HG03066 (cell line): ENCODE results near the gene BEX4.
"Not testable (repeated sequence)": the region's sequence is repeated elsewhere in the genome, so short reads cannot be mapped to it uniquely, and the experiment has no call there.

Experiments used
- ATAC-seq: cut with Tn5 transposase; IDR thresholded peaks from one replicate; pipeline ENCODE4 v1.9.1; 2021; ENCODE audit warnings: low read depth; ENCODE audit not compliant: unreplicated experiment

The BEX4 gene, protein sequence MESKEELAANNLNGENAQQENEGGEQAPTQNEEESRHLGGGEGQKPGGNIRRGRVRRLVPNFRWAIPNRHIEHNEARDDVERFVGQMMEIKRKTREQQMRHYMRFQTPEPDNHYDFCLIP

DNA sequence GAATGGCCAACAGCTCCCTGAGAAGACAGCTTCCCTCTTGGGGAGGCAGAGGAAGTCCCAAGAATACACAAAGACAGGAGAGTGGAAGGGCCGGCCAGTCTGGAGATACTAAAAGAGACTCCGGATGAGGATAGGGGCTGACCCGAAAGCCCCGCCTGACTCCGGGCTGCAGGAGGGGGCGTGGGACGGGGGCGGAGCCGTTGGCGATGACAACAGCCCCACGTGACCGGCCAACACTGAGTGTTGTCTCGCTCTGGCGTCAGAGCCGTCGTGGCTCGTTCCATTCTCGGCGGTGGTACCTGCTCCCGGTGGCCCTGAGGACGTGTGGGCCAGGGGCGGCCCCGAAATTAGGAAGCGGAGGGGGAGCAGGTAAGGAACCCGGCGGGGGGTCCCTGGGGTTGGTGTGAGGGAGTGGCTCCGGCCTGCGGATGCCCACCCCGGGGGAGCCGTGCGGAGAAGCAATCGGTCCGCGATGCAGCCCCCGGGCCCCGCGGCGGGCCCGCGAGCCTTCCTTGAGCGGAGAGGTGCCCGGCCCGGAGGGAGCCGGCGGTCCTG lies at the start of gene BEX4:
BEX4 (plus strand) TSS at position 239 of the 555 bp plus-strand sequence. CDS start 1,046 bp downstream, outside the sequence.
- ATAC-seq: peak; percentile 87

DNA sequence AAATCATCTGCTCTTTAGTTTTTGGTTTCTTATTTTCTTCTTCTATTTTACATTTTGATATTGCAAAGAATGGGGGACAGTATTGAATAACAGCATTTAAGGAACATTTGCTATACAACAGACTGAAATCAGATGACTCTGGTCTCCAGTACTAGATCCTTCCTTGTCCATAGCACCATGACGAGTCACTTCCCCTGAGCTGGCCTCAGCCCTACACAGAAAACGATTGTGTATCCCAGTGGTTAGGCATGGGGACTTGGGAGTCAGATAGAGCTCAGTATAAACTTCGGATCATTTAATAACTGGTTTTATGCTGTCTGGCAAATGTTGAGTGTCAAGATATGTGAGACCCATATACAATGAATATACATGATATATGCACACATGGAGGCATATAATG lies 44.7 kb upstream of the BEX4 start:
- ATAC-seq: no peak

DNA sequence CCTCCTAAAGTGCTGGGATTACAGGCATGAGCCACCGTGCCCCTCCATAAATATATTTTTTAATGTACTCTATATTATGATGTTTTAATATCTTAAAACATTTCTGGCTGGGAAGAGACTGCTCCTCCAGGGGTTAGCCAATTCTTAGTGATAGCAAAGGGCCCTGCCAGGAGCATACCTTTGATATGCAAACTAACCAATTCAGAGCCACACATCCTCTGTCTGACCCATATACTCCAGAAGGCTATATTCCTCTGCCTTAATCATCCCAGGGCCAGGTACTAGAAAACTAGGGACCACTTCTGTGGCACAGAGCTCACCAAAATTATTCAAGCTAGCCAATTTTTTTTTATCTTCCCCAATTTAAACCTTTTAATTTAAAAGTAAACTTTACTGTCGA lies 43.6 kb upstream of the BEX4 start:
- no peak for ATAC-seq

DNA sequence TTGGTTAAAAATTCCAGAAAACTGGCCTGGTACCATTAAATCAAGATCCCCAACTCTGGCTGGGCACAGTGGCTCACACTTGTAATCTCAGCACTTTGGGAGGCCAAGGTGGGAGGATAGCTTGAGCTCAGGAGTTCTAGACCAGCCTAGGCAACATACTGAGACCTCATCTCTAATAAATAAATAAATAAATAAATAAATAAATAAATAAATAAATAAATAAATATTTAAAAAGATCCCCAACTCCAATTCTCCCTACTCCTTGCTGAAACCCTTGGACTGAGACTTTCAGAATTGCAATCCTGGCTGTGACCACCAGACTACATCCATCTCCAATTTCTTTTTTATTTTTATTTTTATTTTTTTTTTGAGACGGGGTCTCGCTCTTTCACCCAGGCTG lies 39.7 kb upstream of the BEX4 start:
- ATAC-seq: not testable (repeated sequence)

DNA sequence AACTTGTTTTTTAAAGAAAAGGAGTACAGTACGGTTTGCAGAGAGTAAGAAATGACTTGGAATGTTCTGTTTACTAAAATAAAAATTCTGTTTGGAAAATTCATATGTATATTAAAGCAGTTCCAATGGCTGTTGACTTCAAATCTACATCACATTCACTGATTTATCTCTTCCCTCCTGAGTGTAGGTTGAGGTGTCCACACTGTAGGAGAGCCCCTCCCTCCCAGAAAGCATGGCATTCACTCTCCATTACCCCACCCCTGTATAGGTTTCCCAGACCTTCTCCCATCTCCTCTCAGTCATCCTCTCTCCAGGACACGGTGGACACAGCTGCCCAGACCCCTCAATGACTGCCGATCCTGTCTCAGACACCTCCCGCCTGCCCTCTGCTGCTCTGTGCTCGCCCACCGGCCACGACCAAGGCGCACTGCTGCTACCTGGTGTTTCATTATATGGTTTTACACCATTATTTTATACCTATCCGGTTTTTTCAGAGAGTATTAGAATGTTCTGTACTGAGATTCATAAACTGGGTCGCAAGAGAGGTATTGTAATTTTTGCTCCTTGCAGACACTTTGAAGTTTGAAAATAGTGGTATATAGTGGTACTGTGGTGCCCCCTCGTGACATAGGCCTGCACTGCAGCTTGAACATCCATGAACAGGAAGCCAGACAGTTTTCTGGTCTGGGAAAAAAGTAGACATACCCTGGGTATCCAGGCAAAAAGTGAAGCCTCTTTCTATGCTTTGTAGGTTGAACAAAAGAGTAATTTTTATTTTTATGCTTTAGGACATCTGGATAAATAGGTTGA lies 38.8 kb upstream of the BEX4 start:
- no peak for ATAC-seq

DNA sequence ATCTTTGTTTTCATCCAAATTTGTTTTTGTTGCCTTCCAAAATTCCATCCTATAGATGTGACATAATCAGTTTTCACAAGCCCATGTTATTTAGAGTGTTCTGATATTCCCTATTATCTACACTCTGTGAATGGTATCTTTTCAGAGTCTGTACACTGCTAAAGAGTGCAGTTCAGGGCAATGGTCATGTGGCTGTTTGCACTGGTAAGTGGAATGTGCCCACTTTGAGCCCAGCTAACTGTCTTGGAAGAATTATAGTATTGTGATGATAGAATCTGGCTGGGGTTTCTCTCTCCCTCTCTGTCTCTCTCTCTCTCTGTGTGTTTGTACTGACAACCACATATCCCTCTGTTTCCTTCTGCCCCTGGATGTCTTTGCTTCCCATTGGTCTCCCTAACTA lies 37.4 kb upstream of the BEX4 start:
- ATAC-seq: no peak

DNA sequence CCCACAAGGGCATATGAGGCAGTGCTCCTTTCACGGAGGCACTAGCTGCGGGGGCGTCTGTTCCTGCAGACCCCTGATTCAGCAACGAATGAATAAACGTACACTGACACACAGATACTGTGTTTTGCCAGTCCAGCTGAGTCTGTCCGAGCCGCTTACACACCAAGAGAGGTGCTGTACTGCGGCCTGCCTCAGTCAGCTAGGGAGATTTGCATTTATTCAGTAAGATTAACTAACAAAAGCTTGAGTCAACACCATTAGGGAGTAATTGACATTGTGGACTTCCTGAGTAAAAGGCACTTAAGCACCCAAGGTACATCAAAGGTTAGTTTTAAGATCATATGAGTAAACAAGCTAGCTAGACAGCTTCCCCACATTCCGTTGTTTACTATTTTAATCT lies 31.0 kb upstream of the BEX4 start:
- ATAC-seq: no peak

DNA sequence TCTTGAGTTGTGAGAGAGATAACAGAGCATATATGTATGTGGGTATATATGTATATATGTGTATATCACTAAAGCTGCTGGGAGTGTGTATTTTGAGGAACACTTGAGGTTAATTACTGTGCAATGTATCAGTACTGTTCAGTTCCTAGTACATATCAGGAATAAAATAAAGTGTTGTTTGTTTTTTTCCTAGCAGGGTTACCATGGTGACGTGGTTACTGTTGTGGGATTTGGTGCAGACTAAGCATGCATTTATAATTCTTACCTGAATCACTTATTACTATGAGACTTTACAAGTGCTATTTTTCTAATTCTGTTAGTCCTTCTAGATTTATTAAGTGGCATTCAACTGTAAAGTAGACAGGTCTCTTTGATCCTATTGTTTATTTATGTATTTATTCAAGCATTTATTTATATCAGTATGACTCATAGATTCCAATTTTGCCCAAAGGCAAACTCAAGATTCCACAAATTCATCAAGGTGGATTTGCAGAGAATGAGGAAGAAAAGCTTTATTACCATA lies 26.9 kb upstream of the BEX4 start:
- ATAC-seq: no peak

DNA sequence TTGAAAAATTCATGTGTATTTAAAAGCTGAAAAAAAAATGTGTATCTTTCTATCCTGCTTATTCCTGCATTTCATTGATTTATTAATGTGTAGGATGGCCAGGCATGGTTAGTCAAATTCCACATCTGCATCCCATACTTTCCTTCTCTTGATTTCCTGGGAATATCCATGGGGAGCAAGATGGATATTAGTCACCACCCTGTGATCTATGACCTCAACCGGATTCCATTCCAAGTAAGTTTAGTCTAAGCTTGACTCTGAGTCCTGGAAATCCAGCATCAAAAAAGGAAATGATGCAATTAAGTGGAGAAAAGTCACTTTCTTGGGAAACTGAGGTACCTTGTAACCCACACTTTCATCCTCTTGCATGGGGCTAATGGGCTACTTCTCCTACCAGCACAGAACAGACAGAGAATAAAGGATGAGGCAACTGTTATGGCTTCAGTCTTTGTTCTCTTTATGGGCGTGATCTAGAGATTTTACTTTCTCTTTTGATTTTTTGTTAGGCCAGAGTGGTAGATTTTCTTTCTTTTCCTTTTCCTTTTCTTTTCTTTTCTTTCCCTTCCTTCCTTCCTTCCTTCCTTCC lies 17.1 kb upstream of the BEX4 start:
- no peak for ATAC-seq

DNA sequence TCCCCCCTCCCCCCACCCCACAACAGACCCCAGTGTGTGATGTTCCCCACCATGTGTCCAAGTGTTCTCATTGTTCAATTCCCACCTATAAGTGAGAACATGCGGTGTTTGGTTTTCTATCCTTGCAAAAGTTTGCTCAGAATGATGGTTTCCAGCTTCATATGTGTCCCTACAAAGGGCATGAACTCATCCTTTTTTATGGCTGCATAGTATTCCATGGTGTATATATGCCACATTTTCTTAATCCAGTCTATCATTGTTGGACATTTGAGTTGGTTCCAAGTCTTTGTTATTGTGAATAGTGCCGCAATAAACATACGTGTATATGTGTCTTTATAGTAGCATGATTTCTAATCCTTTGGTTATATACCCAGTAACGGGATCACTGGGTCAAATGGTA lies 16.2 kb upstream of the BEX4 start:
- not testable (repeated sequence) for ATAC-seq

DNA sequence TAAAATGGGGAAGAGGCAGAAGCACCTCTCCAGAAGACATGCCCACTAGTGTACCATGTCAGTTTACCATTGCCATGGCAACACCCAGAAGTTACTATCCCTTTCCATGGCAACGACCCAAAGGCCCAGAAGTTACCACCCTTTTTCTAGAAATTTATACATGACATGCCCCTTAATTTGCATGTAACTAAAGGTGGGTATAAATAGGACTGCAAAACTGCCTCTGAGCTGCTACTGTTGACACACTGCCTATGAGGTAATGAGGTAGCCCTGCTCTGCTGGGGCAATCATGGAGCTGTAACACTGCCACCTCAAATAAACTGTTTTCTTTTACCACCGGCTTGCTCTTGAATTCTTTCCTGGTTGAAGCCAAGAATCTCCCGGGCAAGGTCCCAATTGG lies 13.9 kb upstream of the BEX4 start:
- no peak for ATAC-seq

DNA sequence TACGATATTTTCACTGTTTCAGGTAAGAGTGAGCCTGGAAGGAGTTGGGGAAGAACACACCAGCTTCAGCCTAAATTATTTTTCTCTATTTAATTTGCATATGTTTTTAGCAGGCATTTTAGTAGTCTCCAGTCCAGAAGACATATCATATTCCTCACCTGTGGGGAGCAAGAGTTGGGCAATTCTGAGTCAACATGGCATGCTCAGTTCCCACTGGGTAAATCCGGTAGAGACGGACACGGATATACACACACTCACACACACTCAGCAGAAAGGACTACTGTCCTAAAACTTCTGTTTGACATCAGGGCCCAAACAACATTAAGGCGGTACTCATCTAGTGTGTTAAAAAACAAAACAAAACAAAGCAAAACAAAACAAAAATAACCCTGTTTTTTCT lies 4.9 kb upstream of the BEX4 start:
- no peak for ATAC-seq

DNA sequence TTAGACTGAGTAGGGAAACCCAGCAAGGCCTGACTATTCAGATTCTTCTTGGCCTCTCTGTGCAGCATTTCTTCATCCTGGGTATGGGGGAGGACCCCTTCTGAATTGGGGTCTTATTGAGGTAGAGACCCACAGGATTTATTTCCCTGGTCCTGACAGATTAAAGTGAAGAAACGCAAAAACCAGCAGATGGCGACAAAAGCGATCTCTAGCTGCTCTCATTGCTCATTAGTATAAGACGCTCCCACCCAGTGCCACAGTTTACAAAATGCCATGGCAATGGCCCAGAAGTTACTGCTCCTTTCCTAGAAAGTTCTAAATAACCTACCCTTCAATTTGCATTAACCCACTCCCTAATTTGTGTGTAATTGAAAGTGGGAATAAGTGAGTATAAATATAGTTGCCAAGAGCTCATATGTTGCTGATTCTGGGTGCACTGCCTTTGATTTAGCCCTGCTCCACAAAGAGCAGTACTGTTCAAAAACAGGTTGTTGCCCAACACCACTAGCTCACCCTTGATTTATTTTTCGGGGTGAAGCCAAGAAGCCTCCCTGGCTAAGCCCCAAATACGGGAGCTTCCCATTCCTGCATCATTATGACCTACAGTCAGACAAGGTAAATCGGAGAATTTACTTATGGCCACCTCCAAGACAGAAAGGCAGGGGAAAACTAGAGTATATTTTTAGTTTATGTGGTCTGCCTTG lies 3.7 kb upstream of the BEX4 start:
- ATAC-seq: no peak

DNA sequence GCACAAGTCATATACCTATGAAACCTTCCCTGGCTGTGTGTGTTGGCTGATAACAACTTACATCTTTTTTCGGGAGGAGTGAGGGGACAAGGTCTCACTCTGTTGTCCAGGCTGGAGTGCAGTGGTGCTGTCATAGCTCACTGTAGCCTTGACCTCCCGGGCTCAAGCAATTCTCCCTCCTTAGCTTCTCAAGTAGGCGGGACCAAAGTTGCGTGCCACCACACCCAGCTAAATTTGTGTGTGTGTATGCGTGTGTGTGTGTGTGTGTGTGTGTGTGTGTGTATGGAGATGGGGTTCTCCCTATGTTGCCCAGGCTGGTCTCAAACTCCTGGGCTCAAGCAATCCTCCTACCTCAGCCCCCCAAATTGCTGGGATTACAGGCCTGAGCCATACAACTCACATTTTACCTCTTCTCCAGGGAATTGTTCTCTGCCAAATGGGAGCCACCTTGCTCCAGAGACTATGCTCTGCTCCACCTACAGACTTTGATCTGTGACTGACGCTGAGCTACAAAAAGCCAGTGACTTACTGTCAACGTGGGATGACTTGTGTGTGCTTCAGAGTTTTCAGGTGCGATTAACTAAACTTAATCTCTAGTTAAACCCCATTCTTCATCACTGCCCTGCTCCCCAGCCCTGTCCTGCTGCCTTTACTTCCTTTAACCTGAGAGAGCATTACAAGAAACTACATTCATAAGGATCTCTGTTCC lies 2.0 kb upstream of the BEX4 start:
- ATAC-seq: no peak

DNA sequence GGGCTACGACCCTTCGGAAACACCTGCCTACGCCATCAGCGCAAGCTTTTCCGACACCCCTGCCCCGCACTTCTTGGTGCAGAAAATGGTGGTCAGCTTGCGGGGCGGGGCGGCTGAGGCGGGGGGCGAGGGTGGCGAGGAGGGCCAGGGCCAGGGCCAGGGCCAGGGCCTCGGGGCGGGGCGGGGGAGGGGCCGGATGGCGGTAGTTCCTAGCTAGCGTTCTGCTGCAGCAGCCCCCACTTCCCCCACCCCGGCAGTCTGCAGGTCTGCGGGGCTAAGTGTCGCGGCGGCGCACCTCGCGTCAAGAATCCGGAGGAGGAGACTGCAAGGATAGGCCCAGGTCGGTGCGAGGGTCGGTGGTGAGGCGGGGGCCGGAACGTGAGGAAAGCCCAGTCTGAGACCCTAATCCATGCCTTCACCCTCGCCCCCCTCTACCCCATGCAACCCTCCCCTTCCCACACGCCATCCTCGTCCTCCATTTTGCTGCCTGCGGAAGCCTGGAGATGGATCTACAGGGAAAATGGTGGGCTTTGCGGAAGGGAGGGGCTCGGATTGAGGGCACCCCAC lies 600 bp downstream of the BEX4 start:
- ATAC-seq: peak; percentile 26

DNA sequence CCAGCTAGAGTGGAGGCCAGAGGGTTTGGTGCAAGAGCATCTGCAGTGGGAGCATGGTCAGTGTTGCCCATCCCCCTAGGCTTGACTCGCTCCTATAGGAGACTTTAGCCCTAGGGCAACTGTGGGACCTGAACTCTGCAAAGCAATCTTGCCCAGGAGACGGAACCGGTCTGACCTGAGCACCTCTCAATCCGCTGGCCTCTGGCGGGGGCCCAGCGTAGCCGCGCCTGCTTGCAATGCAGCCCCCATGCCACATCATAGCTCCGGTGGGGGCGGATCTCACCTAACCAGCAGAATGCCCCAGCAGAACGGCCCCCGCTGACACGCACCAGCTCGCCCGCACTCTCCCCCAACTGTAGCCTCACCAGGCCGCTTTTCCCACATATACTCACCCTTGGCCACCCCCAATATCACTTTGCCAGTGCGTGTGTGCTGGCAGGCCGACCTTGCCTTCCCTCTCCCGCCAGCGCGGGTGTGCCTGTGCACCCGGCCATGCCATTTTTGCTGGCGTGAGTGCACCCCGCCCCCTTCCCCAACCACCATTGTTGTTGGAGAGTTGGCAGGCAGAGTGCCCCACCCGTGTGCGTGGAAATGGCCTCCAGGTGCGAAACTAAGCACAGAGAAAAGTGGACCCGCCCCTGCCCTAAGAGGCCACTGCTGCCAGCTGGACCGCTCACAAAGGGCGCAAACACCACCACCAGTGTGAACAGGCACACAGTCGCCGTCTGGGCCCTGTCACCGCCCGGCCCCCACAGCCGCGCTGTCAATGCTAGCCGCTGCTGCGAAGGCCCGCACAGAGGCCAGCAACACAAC lies 5.8 kb downstream of the BEX4 start:
- ATAC-seq: no peak

DNA sequence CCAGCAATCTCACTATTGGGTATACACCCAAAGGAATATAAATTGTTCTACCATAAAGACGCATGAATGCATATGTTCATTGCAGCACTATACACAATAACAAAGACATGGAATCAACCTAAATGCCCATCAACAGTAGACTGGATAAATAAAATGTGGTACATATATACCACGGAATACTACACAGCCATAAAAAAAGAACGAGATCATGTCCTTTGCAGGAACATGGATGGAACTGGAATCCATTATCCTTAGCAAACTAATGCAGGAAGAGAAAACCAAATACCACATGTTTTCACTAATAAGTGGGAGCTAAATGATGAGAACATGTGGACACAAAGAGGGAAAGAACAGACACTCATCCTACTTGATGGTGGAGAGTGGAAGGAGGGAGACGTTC lies 11.0 kb downstream of the BEX4 start:
- not testable (repeated sequence) for ATAC-seq

DNA sequence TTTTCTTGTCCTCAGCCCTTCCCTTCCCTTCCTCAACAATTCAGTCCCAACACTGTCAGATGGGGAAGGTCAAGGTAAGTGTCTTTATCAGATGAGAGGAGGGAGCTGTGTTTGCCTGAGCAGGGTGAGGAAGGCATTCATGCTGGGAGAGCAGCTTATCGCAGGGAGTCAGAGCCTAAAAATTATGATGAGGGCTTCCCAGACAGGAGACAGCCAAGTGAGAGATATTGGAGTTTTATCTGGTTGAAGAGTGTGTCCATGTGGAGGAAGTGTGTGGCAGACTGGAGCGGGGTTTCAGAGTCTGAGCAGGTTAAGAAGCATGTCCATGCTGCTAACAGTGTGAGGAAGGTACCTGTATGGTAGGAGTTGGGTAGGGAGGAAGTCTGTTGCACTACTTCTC lies 18.4 kb downstream of the BEX4 start:
- ATAC-seq: no peak

DNA sequence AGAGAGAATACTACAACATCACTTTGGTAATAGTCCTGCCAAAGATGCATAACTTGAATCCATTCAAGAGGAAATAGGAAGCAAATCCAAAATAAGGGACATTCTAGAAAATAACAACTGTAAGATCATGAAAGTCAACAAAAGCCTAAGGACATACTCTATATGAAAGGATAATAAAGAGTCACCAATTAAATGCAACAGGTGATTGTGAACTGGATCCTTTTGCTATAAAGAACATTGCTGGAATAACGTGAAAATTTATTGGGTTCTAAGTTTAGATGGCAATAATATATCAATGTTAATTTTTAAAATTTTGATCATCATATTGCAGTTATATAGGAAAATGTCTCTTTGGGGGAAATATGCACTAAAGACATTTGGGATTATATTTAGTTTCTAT lies 20.0 kb downstream of the BEX4 start:
- ATAC-seq: no peak
